Liver (tissue), 9 donors: ENCODE data around the gene GPC1. TPM values are rescaled to one million over a fixed set of nuclear protein-coding genes. Genes with fewer than 3 reads are reported as not detected.

ENCODE experiments used
- DNase-seq: peaks from one replicate; pipeline ENCODE4 v3.0.0-alpha.2; 2017; ENCODE audit warnings: low spot score
- H3K27ac ChIP-seq, 2 donors: one replicate each; pipeline ENCODE4 v1.7.0; 2013; ENCODE audit warnings: inconsistent platforms in 2 of 2, low read length in 2 of 2, control low read depth in 1 of 2, low read depth in 1 of 2, mild to moderate bottlenecking in 1 of 2
- H3K27me3 ChIP-seq, 4 donors: one replicate each; pipeline versions ENCODE4 v1.6.1 to v1.7.0; 2013; ENCODE audit warnings: low read length in 3 of 4, inconsistent platforms in 1 of 4, mild to moderate bottlenecking in 1 of 4, moderate library complexity in 1 of 4; ENCODE audit not compliant: control insufficient read depth in 4 of 4, insufficient read depth in 4 of 4
- H3K36me3 ChIP-seq, 4 donors: one replicate each; pipeline versions ENCODE4 v1.6.1 to v1.7.0; 2013; ENCODE audit warnings: low read length in 3 of 4, mild to moderate bottlenecking in 3 of 4, low read depth in 1 of 4, moderate library complexity in 1 of 4; ENCODE audit not compliant: control insufficient read depth in 4 of 4, insufficient read depth in 3 of 4
- H3K4me1 ChIP-seq, 4 donors: one replicate each; pipeline versions ENCODE4 v1.6.1 to v1.7.0; 2013; ENCODE audit warnings: low read length in 3 of 4, mild to moderate bottlenecking in 3 of 4, moderate library complexity in 1 of 4; ENCODE audit not compliant: control insufficient read depth in 4 of 4, insufficient read depth in 4 of 4
- H3K4me3 ChIP-seq, 3 donors: one replicate each; pipeline versions ENCODE4 v1.6.1 to v1.7.0; 2013; ENCODE audit warnings: low read length in 3 of 3, control low read depth in 1 of 3, low read depth in 1 of 3, mild to moderate bottlenecking in 1 of 3
- H3K9ac ChIP-seq, 2 donors: one replicate each; pipeline ENCODE4 v1.7.0; 2013; ENCODE audit warnings: low read length in 2 of 2, mild to moderate bottlenecking in 2 of 2, moderate library complexity in 2 of 2, control low read depth in 1 of 2, low read depth in 1 of 2
- H3K9me3 ChIP-seq, 4 donors: one replicate each; pipeline versions ENCODE4 v1.6.1 to v1.7.0; 2013; ENCODE audit warnings: low read length in 3 of 4; ENCODE audit not compliant: control insufficient read depth in 4 of 4
- CTCF ChIP-seq: fragments of 150-350 bp; IDR thresholded peaks from 2 replicates; pipeline ENCODE4 v1.5.1; 2017; ENCODE audit warnings: improper control_type of control experiment, low read depth, low read length; ENCODE audit not compliant: missing input control
- EGR1 ChIP-seq, 2 donors: IDR thresholded peaks; 2 replicates each; pipeline ENCODE4 v1.6.1; 2016 to 2018; ENCODE audit warnings: antibody characterized with exemption in 2 of 2, low read depth in 2 of 2
- FOXA1 ChIP-seq: IDR thresholded peaks from 2 replicates; pipeline ENCODE4 v1.6.1; 2016; ENCODE audit warnings: antibody characterized with exemption
- FOXA2 ChIP-seq: IDR thresholded peaks from 2 replicates; pipeline ENCODE4 v1.6.1; 2016; ENCODE audit warnings: antibody characterized with exemption
- GABPA ChIP-seq, 2 donors: IDR thresholded peaks in 1 of 2; conservative IDR thresholded peaks in 1 of 2; 2 replicates each; pipeline ENCODE4 v1.6.1; 2016; ENCODE audit warnings: antibody characterized with exemption in 2 of 2, mild to moderate bottlenecking in 1 of 2, moderate library complexity in 1 of 2
- HNF4A ChIP-seq, 2 donors: conservative IDR thresholded peaks; 2 replicates each; pipeline ENCODE4 v1.6.1; 2016; ENCODE audit warnings: antibody characterized with exemption in 2 of 2, mild to moderate bottlenecking in 2 of 2
- HNF4G ChIP-seq: IDR thresholded peaks from 2 replicates; pipeline ENCODE4 v1.6.1; 2016; ENCODE audit warnings: antibody characterized with exemption
- JUND ChIP-seq, 2 donors: IDR thresholded peaks; 2 replicates each; pipeline ENCODE4 v1.6.1; 2016; ENCODE audit warnings: antibody characterized with exemption in 2 of 2
- MAX ChIP-seq: IDR thresholded peaks from 2 replicates; pipeline ENCODE4 v1.6.1; 2016; ENCODE audit warnings: antibody characterized with exemption
- NR2F2 ChIP-seq: IDR thresholded peaks from 2 replicates; pipeline ENCODE4 v1.6.1; 2016; ENCODE audit warnings: antibody characterized with exemption
- RAD21 ChIP-seq, 2 donors: IDR thresholded peaks; 2 replicates each; pipeline ENCODE4 v1.6.1; 2016; ENCODE audit warnings: antibody characterized with exemption in 2 of 2, mild to moderate bottlenecking in 2 of 2
- RXRA ChIP-seq, 2 donors: IDR thresholded peaks; 2 replicates each; pipeline ENCODE4 v1.6.1; 2017 to 2018; ENCODE audit warnings: antibody characterized with exemption in 2 of 2, mild to moderate bottlenecking in 1 of 2
- SP1 ChIP-seq: IDR thresholded peaks from 2 replicates; pipeline ENCODE4 v1.6.1; 2018; ENCODE audit warnings: antibody characterized with exemption, mild to moderate bottlenecking
- TAF1 ChIP-seq: conservative IDR thresholded peaks from 2 replicates; pipeline ENCODE4 v1.6.1; 2016; ENCODE audit warnings: antibody characterized with exemption, mild to moderate bottlenecking
- YY1 ChIP-seq: IDR thresholded peaks from 2 replicates; pipeline ENCODE4 v1.6.1; 2016; ENCODE audit warnings: antibody characterized with exemption, mild to moderate bottlenecking
- ZBTB33 ChIP-seq: IDR thresholded peaks from 2 replicates; pipeline ENCODE4 v1.6.1; 2016; ENCODE audit warnings: antibody characterized with exemption
- WGBS: extraction: QIAGEN DNeasy Blood & Tissue Kit; methylation state at CpG from one replicate; pipeline ENCODE4 v1.1.7; 2013; 5-methylcytosine and 5-hydroxymethylcytosine counted together
- polyA plus RNA-seq, 2 donors: library from polyadenylated mRNA; stranded (reverse) in 1 of 2; unstranded in 1 of 2; fragments of 200-250 nt in 1 of 2; fragments of >200 nt in 1 of 2; fragmentation: Nextera tagmentation in 1 of 2; extraction: Ambion mirVana in 1 of 2; gene quantifications; one replicate each; pipeline versions ENCODE4 v1.2.1 to v1.2.3, GENCODE V29; 2013 to 2015
- total RNA-seq, 2 donors: library from RNA; depleted of rRNA; stranded (reverse); fragments of >200 nt; gene quantifications; one replicate each; pipeline ENCODE4 v1.2.3, GENCODE V29; 2014
- TF ChIP-seq, protein P1 (sequence below): IDR thresholded peaks from 2 replicates; pipeline ENCODE4 v1.6.1; 2016; ENCODE audit warnings: antibody characterized with exemption
- donor health status: healthy.
- donor health status: healthy.
- donor health status: healthy.
- donor health status: healthy.
- donor health status: healthy.

Gene GPC1
- total and polyA plus RNA-seq, 4 donors: 3.2 to 41.0 (median 9.1) TPM

DNA sequence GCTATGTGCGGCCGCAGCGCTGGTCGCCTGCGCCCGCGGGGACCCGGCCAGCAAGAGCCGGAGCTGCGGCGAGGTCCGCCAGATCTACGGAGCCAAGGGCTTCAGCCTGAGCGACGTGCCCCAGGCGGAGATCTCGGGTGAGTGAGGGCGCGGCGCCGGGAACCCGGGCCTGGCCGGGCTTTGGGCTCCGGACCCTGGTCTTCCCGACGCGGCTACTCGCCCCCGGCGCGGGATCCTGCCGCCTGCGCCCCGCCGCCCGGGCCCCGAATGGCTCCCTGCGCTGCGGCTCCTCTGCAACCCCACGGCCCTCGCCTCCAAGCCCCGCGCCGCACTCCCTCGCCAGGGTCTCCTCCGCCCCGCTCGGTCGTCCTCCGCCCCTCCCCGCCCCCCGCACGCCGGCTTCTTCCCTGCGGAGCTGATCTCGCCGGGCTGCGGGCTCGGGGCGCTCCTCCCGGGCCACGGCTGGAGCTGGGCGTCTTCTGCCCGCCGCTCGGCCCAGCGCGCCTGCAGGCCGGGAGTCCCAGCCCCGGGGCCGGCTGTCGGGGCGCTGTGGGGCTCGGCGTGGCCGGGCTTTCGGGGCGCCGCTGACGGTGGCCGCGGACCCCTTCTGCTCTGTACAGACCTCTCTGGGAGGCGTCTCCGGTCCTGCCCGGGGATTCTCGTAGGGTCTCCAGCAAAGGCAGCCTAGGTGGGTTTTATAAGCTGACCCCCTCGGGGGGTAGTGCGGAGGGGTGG, 652 bp downstream of the GPC1 start:
- TF ChIP-seq NR2F2 (no peak), TAF1 (no peak), FOXA1 (no peak), HNF4G (no peak), RXRA (IDR thresholded peaks at IDR 0.05) (no peak), RAD21 (IDR thresholded peaks at IDR 0.05) (no peak), EGR1 (IDR thresholded peaks at IDR 0.05; ENCODE audit: low read depth in 2 of 2) (no peak), GABPA (IDR thresholded peaks at IDR 0.05 in 1 of 2, conservative IDR thresholded peaks at IDR 0.05 in 1 of 2) (no peak), FOXA2 (no peak)
- Histone ChIP-seq H3K9me3 (no peaks in the 10 kb centered on the region), H3K4me1 (peaks cover 7 to 36% (median 20%) of the 10 kb centered on the region in 4 donors), H3K9ac (no peak overlapping the region), H3K4me3 (peak overlapping the region; percentile 18 to 80 (median 64)), H3K36me3 (no peaks in the 10 kb centered on the region), H3K27me3 (no peaks in the 10 kb centered on the region), H3K27ac (peak overlapping the region; percentile 64 to 67)
- DNase-seq: no peak
- 1% methylated on average over 88 of the region's 88 CpGs for WGBS

DNA sequence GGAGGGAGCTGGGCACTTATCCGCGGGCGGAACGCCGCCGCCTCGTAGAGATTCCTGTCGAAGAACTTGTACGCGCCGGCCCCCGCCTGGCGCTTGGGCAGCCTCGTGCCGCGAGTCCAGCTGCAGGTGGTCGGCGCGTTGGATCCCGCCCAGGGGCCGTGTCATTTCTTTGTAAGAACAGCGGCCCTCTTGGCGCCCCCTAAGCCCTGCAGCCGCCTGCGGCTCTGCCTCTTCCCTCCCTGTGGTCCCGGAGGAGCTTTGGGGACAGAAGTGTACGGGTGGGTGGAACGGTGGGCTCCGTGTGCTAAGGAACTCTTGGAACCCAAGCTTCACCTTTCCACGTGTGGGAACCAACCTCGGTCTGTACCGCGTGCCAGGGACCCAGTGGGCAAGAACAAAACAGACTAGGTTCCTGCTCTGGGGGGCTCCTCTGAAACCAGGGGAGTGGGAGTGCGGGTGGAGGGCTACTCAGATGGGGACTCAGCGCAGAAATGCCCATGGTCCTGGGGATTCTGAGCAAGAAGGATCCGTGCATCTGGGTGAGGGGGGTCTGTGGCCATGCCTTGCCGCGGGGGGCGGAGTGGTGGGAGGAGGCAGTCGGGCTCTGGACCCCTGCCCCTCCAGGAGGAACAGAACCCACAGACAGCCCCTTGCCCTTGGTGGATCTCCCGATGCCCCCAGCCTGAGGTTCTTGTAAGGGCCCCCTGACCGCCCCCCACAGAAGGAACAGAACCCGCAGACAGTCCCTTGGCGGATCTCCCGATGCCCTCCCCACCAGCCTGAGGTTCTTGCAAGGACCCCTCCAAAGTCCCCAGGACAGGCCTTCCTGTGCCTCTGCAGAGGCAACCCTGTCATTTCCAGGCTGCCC, 1.5 kb downstream of the GPC1 start:
- DNase-seq: no peak
- H3K9ac ChIP-seq: no peak overlapping the region
- peak overlapping the region; percentile 11 to 80 (median 64) for H3K4me3 ChIP-seq
- no peak overlapping the region for H3K27ac ChIP-seq
- H3K27me3 ChIP-seq: no peaks in the 10 kb centered on the region
- no peak for TF ChIP-seq HNF4A (conservative IDR thresholded peaks at IDR 0.05)
- TF ChIP-seq EGR1 (IDR thresholded peaks at IDR 0.05; ENCODE audit: low read depth in 2 of 2): no peak
- no peak for TF ChIP-seq RXRA (IDR thresholded peaks at IDR 0.05)
- no peak for TF ChIP-seq CTCF
- TF ChIP-seq YY1: no peak
- TF ChIP-seq MAX: no peak
- TF ChIP-seq TAF1: no peak
- no peak for TF ChIP-seq JUND (IDR thresholded peaks at IDR 0.05)
- no peak for TF ChIP-seq NR2F2
- no peak for TF ChIP-seq GABPA (IDR thresholded peaks at IDR 0.05 in 1 of 2, conservative IDR thresholded peaks at IDR 0.05 in 1 of 2)
- TF ChIP-seq FOXA1: no peak
- no peak for TF ChIP-seq FOXA2
- TF ChIP-seq, protein P1, sequence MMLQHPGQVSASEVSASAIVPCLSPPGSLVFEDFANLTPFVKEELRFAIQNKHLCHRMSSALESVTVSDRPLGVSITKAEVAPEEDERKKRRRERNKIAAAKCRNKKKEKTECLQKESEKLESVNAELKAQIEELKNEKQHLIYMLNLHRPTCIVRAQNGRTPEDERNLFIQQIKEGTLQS: no peak
- TF ChIP-seq SP1: no peak
- no peak for TF ChIP-seq ZBTB33
- TF ChIP-seq RAD21 (IDR thresholded peaks at IDR 0.05): no peak
- TF ChIP-seq HNF4G: no peak
- H3K4me1 ChIP-seq: peaks cover 7 to 36% (median 20%) of the 10 kb centered on the region in 4 donors
- no peaks in the 10 kb centered on the region for H3K9me3 ChIP-seq
- WGBS: 30% methylated on average over 45 of the region's 45 CpGs
- no peaks in the 10 kb centered on the region for H3K36me3 ChIP-seq
